Central memory CD8-positive, alpha-beta T cell (primary cell): ENCODE measurements around the gene OR6C76.
"Not testable (repeated sequence)": the region's sequence is repeated elsewhere in the genome, so short reads cannot be mapped to it uniquely, and the experiment has no call there.

Experiments
- ATAC-seq: fragments of 150-1000 bp; cut with Tn5 transposase; replicated peaks from 2 replicates; pipeline ENCODE4 v1.10.0; 2022; ENCODE audit warnings: mild to moderate bottlenecking, moderate FRiP score, moderate number of reproducible peaks; ENCODE audit not compliant: poor library complexity, severe bottlenecking; ENCODE audit errors: extremely low read depth
- DNase-seq, 2 donors: peaks; one replicate each; pipeline ENCODE4 v3.0.0; 2021; ENCODE audit warnings: low spot score in 2 of 2
- H3K27ac Mint-ChIP-seq: one replicate; pipeline ENCODE4 v1.8.0; 2022; ENCODE audit warnings: low read depth, mild to moderate bottlenecking, moderate library complexity, mixed read lengths
- H3K27me3 Mint-ChIP-seq: one replicate; pipeline ENCODE4 v1.8.0; 2022; ENCODE audit warnings: mixed read lengths
- H3K36me3 Mint-ChIP-seq: one replicate; pipeline ENCODE4 v1.8.0; 2022; ENCODE audit warnings: mild to moderate bottlenecking, moderate library complexity, mixed read lengths; ENCODE audit not compliant: insufficient read depth
- H3K4me1 Mint-ChIP-seq: one replicate; pipeline ENCODE4 v1.8.0; 2022; ENCODE audit warnings: mixed read lengths
- H3K4me3 Mint-ChIP-seq: one replicate; pipeline ENCODE4 v1.8.0; 2022; ENCODE audit warnings: mild to moderate bottlenecking, moderate library complexity, mixed read lengths
- H3K9me3 Mint-ChIP-seq: one replicate; pipeline ENCODE4 v1.8.0; 2022; ENCODE audit warnings: mixed read lengths

Gene OR6C76

DNA sequence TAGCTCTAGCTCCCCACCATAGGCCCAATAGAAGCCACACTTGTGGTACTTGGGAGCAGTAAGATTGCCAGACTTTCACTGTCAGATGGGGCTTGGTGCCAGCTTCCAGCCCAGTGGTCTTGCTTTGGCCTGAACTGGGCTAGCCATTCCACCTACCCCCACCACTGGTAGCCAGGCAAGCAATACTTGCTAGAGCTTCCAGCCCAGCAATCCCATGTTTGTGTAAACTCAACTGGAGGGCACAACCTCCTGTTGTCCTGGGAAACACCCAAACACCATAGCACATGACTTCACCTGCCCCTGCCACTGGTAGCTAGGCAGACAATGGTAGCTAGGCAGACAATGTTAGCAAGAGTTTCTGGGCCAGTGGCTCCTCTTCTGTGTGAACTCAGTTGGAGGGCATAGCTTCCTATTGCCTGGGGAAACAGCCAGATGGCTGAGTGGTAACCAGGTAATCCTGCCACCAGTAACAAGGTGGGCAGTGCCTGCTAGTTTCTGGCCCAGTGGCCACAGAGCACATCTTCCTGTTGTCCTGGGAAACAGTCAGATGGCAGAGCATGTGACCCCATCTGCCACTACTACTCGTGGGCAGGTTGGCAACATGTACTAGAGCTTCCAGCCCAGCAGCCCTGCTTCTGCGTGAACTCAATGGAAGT, 5.6 kb upstream of the OR6C76 start:
- Mint-ChIP-seq H3K9me3 (no peaks in the 10 kb centered on the region), H3K36me3 (no peaks in the 10 kb centered on the region), H3K27ac (no peak overlapping the region), H3K27me3 (peaks cover 70% of the 10 kb centered on the region), H3K4me1 (peaks cover 3% of the 10 kb centered on the region), H3K4me3 (no peak overlapping the region)
- ATAC-seq (no peak), DNase-seq (no peak)

DNA sequence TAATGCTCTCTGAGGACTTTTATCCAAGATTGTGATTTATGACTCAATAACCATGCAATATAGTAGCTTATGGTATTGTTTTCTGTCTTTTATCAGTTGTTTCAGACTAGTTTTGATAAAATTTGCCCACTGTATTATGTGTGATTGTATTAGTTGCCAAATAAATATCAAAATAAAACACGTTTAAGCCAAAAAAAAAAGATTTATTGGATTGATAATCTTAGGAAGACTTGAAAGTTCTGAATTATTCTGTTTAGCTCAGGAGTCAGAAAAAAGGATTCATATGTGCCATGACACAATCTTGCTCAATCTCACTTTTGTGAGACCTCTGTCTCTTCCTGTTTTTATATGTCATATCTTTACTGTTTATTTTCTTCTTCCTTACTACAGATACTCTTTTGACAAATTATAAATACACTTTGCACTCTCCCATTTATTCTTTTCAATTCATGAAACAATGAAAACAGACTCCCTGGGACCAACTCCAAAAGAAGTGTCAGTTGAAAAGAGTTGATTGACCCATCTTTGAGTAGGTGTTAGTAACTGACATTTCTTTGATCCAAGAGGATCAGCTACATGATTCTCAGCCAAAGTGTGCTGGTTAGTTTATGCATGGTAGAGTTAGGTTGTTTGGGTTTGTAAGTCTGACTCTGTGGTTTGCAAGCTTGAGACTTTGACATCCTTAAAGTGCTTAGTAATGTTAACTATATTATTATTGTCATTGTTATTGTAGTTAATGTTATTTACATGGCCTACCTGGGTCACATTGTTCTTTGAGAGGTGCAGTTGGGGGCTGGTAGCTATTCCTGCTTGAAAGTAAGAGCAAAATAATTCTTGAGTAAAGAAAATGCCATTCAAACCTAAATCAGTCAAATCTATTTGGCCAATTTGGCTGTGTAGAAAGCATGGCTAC, 2.5 kb downstream of the OR6C76 start:
- ATAC-seq = no peak
- no peaks in the 10 kb centered on the region for H3K4me1 Mint-ChIP-seq
- H3K27me3 Mint-ChIP-seq = peaks cover 57% of the 10 kb centered on the region
- no peak for DNase-seq
- no peak overlapping the region for H3K27ac Mint-ChIP-seq
- no peaks in the 10 kb centered on the region for H3K36me3 Mint-ChIP-seq
- peaks cover 4% of the 10 kb centered on the region for H3K9me3 Mint-ChIP-seq
- H3K4me3 Mint-ChIP-seq = no peak overlapping the region

DNA sequence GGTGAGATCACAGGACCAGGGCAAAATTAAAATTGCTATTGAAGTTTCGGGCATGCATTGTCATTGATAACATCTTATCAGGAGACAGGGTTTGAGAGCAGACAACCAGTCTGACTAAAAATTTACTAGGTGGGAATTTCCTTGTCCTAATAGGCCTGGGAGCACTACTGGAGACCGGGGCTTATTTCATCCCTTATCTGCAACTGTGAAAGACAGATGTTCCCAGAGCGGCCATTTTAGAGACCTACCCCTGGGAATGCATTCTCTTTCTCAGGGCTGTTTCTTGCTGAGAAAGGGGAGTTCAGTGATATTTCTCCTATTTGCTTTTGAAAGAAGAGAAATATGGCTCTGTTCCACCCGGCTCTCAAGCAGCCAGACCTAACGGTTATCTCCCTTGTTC, 15.2 kb downstream of the OR6C76 start:
- not testable (repeated sequence) for H3K27ac Mint-ChIP-seq, DNase-seq, H3K9me3 Mint-ChIP-seq, H3K36me3 Mint-ChIP-seq, H3K4me1 Mint-ChIP-seq, H3K4me3 Mint-ChIP-seq, ATAC-seq
- H3K27me3 Mint-ChIP-seq = peaks cover 34% of the 10 kb centered on the region

DNA sequence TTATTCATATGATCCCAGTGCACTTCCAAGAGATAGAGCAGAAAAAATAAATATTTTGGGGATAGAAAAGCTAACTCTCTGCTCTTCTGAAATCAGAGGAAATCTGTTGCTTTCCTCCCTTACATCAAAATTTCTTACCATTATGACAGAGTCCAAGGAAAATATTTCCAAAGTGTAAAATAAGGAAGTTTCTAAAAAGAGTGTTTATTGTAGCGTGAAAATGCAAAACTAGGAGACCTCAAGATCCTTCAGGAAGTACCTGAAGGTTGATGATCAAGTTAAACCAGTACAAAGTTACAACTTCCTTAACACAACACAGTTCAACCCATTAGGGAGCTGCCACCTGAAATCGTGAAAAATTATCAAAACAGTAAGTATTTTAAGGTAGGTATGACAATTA, 17.7 kb downstream of the OR6C76 start, which contains the start of gene OR6C2:
Gene OR6C2 (plus strand): TSS at position 301 of the 400 bp plus-strand sequence. CDS start 8,138 bp downstream, outside the sequence.
- Mint-ChIP-seq H3K9me3 (no peaks in the 10 kb centered on the region), H3K27ac (no peak within 1 kb of the TSS), H3K4me3 (no peak within 1 kb of the TSS), H3K27me3 (peaks cover 29% of the 10 kb centered on the region), H3K36me3 (no peaks in the 10 kb centered on the region), H3K4me1 (no peaks in the 10 kb centered on the region)
- ATAC-seq (no peak), DNase-seq (no peak)

DNA sequence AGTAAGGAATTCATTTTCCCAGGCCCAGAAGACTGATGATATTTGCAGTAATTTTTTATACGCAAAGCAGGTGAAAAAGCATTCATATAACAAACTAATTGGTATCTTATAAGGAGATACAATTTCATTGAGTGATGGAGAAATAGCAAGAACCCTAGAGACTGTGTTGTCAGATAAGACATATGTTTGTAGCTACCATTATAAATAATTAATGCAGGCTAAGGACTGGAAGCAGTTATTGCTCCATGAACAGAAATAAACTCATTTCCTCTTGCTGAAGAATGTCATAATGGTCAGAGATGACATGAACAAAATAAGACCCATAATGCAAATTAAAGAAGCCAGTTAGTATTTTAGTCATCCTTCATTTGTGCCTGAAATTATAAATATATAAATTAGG, 19.3 kb downstream of the OR6C76 start:
- Mint-ChIP-seq H3K9me3 (no peaks in the 10 kb centered on the region), H3K4me3 (no peak overlapping the region), H3K36me3 (no peaks in the 10 kb centered on the region), H3K27me3 (peaks cover 17% of the 10 kb centered on the region), H3K27ac (no peak overlapping the region), H3K4me1 (no peaks in the 10 kb centered on the region)
- DNase-seq = no peak
- ATAC-seq = no peak

DNA sequence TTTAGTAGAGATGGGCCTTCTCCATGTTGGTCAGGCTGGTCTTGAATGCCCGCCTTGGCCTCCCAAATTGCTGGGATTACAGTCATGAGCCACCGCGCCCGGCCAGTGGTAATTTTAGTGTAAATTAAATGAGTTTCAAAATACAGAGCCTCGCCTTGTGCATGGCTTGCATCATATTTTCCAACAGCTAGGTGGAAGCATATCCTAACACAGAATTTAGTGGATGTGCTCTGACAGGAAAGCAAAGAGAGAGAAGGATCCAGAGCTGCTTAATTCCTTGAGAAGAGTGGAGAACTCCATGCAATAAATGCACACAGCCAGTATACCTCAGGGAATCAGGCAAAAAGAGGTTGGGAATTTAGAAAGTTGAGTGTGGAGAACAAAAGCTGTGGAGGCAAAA, 20.3 kb downstream of the OR6C76 start:
- Mint-ChIP-seq H3K4me3 (no peak overlapping the region), H3K4me1 (no peaks in the 10 kb centered on the region), H3K36me3 (no peaks in the 10 kb centered on the region), H3K27ac (no peak overlapping the region), H3K27me3 (peaks cover 17% of the 10 kb centered on the region), H3K9me3 (no peaks in the 10 kb centered on the region)
- DNase-seq (no peak), ATAC-seq (no peak)

DNA sequence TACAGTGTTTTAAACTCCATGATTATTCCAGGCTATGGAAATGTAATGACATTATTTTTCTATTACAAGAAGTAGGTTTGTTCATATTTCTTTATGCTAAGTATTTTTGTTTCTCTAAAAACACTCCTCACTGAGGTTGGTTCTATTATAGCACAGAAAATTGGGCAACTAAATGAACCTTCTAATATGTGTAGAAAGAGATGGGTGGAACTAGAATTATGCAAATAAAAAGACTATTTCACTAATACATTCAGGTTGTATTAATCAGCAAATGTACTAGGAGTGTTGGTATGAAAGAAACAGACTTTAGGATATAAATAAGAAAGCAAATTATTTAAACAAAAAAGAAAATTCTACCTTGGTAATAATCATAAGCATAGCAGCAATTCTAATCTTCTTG, 22.8 kb downstream of the OR6C76 start:
- ATAC-seq (no peak), DNase-seq (no peak)
- Mint-ChIP-seq H3K4me3 (no peak overlapping the region), H3K9me3 (no peaks in the 10 kb centered on the region), H3K4me1 (no peaks in the 10 kb centered on the region), H3K27me3 (peaks cover 11% of the 10 kb centered on the region), H3K36me3 (no peaks in the 10 kb centered on the region), H3K27ac (no peak overlapping the region)

DNA sequence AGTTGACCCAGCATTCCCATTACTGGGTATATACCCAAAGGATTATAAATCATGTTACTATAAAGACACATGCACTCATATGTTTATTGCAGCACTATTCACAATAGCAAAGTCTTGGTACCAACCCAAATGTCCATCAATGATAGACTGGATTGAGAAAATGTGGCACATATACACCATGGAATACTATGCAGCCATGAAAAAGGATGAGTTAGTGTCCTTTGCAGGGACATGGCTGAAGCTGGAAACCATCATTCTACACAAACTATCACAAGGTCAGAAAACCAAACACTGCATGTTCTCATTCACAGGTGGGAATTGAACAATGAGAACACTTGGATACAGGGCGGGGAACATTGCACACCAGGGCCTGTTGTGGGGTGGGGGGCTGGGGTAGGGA, 38.9 kb downstream of the OR6C76 start:
- not testable (repeated sequence) for H3K9me3 Mint-ChIP-seq, H3K4me1 Mint-ChIP-seq, H3K36me3 Mint-ChIP-seq, ATAC-seq, DNase-seq, H3K27ac Mint-ChIP-seq, H3K4me3 Mint-ChIP-seq
- peaks cover 51% of the 10 kb centered on the region for H3K27me3 Mint-ChIP-seq

DNA sequence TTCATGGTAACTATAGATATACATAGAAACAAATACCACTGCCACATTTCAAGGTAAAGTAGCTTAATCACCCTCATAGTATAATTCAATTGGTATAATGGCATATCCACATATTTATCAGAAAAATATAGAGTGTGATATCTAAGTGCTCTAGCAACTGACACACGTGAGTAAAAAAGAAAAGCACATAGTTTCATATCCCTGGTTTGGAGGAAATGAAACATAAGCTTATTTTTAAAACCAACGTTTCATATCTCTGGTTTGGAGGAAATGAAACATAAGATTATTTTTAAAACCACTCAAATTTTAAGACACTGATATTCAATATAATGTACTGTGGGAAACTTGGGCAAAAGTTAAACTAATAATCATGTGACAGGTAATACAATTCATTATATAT, 41.8 kb downstream of the OR6C76 start:
- H3K27ac Mint-ChIP-seq = no peak overlapping the region
- H3K27me3 Mint-ChIP-seq = peaks cover 38% of the 10 kb centered on the region
- DNase-seq (no peak), ATAC-seq (no peak)
- H3K4me1 Mint-ChIP-seq = no peaks in the 10 kb centered on the region
- no peak overlapping the region for H3K4me3 Mint-ChIP-seq
- no peaks in the 10 kb centered on the region for H3K9me3 Mint-ChIP-seq
- peaks cover 2% of the 10 kb centered on the region for H3K36me3 Mint-ChIP-seq

DNA sequence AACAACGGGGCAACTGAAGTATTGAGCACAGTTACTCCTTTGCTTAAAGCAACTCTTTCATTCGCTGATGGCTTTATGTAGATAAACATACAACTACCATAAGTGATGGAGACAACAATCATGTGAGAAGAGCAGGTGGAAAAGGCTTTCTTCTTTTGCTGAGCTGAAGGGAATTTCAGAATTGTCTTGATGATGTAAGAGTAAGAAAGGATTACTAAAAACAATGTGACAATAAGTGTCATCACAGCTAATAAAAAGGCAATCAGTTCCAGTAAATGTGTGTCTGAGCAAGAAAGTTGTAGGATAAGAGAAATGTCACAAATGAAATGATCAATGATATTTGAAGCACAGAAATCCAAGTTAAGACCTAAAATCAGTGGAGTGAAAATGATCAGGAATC, 43.2 kb downstream of the OR6C76 start:
- Mint-ChIP-seq H3K27ac (no peak overlapping the region), H3K27me3 (peaks cover 26% of the 10 kb centered on the region), H3K36me3 (peaks cover 2% of the 10 kb centered on the region), H3K4me3 (no peak overlapping the region), H3K4me1 (no peaks in the 10 kb centered on the region), H3K9me3 (no peaks in the 10 kb centered on the region)
- no peak for ATAC-seq
- no peak for DNase-seq

DNA sequence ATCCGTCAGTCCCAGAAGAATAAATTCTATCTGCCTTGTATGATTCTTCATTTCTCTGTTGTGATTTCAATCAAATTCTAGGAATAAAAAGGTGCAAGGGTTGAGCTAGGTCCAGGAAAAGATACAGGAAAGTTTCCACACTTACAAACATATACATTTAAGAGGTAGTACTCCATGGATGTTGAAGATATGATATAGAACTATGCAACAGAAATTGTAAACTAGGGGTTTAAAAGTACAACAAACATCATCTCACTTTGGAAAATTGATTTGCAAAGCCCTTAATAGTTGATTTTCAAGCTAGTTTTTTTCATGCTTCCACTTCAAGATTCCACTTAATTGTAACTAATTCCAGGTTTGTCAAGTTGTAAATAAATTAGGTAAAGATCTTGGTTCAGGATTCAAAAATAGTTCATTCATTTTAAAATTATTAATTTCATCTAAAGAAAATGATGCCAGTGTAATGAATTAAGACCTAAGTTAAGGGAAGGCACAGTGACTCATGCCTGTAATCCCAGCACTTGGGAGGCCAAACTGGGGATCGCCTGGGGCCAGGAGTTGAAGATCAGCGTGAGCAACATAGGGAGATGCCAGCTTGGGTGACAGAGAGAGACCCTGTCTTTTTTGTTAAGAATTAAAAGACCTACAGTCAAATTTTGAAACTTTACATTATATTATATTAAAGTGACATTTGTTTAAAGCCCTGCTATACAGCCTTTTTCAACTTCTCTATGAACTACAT, 44.2 kb downstream of the OR6C76 start, which contains the start of gene OR6C70:
Gene OR6C70 (minus strand): TSS at position 51 of the 742 bp plus-strand sequence. CDS start 0 bp downstream, at position 51.
- H3K4me1 Mint-ChIP-seq = no peaks in the 10 kb centered on the region
- ATAC-seq = no peak
- no peak within 1 kb of the TSS for H3K4me3 Mint-ChIP-seq
- H3K27ac Mint-ChIP-seq = no peak within 1 kb of the TSS
- H3K9me3 Mint-ChIP-seq = no peaks in the 10 kb centered on the region
- DNase-seq = no peak
- H3K27me3 Mint-ChIP-seq = peaks cover 28% of the 10 kb centered on the region
- peaks cover 2% of the 10 kb centered on the region for H3K36me3 Mint-ChIP-seq

DNA sequence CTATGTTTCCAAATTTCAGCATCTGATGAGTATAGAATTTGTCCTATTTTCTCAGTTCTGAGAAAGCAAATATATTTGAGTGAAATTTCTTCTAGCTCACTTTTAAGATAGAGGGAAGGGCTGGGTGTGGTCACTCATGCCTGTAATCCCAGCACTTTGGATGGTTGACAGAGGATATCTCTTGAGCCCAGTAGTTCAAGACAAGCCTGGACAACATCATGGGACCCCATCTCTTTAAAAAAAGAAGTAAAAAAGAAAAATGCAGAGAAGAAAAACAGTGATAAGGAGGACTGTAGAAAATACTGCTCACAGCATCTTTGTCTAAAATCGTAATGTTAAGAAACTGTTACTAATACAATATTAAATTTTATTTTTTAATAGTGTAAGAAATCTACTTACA, 46.2 kb downstream of the OR6C76 start:
- Mint-ChIP-seq H3K9me3 (no peaks in the 10 kb centered on the region), H3K4me1 (no peaks in the 10 kb centered on the region), H3K4me3 (no peak overlapping the region), H3K36me3 (peaks cover 2% of the 10 kb centered on the region), H3K27ac (no peak overlapping the region), H3K27me3 (peaks cover 37% of the 10 kb centered on the region)
- no peak for ATAC-seq
- DNase-seq = no peak
